Mesenchymal stem cell (in vitro differentiated cells and primary cell): ENCODE data around the gene CSGALNACT2.

ENCODE experiments used
- DNase-seq: peaks from one replicate; pipeline ENCODE4 v3.0.0-alpha.2; 2013
- H2AFZ ChIP-seq: one replicate; pipeline ENCODE4 v1.6.1; 2013; ENCODE audit warnings: low read depth, mild to moderate bottlenecking, control low read depth, inconsistent platforms, low read length, moderate library complexity
- H2AK5ac ChIP-seq: 2 replicates; pipeline ENCODE4 v1.6.1; 2013; ENCODE audit warnings: low read length, moderate library complexity, mild to moderate bottlenecking, inconsistent platforms; ENCODE audit not compliant: severe bottlenecking
- H2BK120ac ChIP-seq: one replicate; pipeline ENCODE4 v1.6.1; 2013; ENCODE audit warnings: low read depth, mild to moderate bottlenecking, inconsistent platforms, low read length, moderate library complexity
- H2BK12ac ChIP-seq, 2 experiments: one replicate each; pipeline ENCODE4 v1.6.1; 2013; ENCODE audit warnings: inconsistent platforms in 2 of 2, low read length in 2 of 2, mild to moderate bottlenecking in 2 of 2, moderate library complexity in 2 of 2, control low read depth in 1 of 2
- H2BK15ac ChIP-seq: one replicate; pipeline ENCODE4 v1.6.1; 2013; ENCODE audit warnings: mild to moderate bottlenecking, low read depth, inconsistent platforms; ENCODE audit not compliant: poor library complexity, severe bottlenecking
- H2BK5ac ChIP-seq: 2 replicates; pipeline ENCODE4 v1.6.1; 2013; ENCODE audit warnings: low read depth, mild to moderate bottlenecking, low read length, control low read depth, inconsistent platforms; ENCODE audit not compliant: poor library complexity, severe bottlenecking
- H3K14ac ChIP-seq, 2 experiments: one replicate each; pipeline ENCODE4 v1.6.1; 2013; ENCODE audit warnings: inconsistent platforms in 2 of 2, low read length in 2 of 2, control low read depth in 1 of 2, mild to moderate bottlenecking in 1 of 2, moderate library complexity in 1 of 2
- H3K18ac ChIP-seq, 2 experiments: one replicate each; pipeline ENCODE4 v1.6.1; 2013; ENCODE audit warnings: inconsistent platforms in 2 of 2, low read length in 2 of 2, control low read depth in 1 of 2, low read depth in 1 of 2, mild to moderate bottlenecking in 1 of 2
- H3K23ac ChIP-seq, 2 experiments: one replicate each; pipeline ENCODE4 v1.6.1; 2013; ENCODE audit warnings: inconsistent platforms in 2 of 2, low read length in 2 of 2, mild to moderate bottlenecking in 2 of 2, moderate library complexity in 2 of 2, control low read depth in 1 of 2
- H3K27ac ChIP-seq: 2 replicates; pipeline ENCODE4 v1.5.1; 2013; ENCODE audit warnings: mild to moderate bottlenecking, moderate library complexity, low read length, control low read depth, inconsistent platforms; ENCODE audit not compliant: poor library complexity, severe bottlenecking
- H3K27me3 ChIP-seq, 2 experiments: 2 replicates each; pipeline versions ENCODE4 v1.6.1 to v1.7.0; 2013; ENCODE audit warnings: low read length in 2 of 2, mild to moderate bottlenecking in 2 of 2, moderate library complexity in 2 of 2, control low read depth in 1 of 2, inconsistent platforms in 1 of 2; ENCODE audit not compliant: control insufficient read depth in 1 of 2, insufficient read depth in 1 of 2
- H3K36me3 ChIP-seq, 2 experiments: 2 replicates each; pipeline versions ENCODE4 v1.6.1 to v1.7.0; 2013; ENCODE audit warnings: low read length in 2 of 2, control low read depth in 1 of 2, inconsistent platforms in 1 of 2, low read depth in 1 of 2, mild to moderate bottlenecking in 1 of 2; ENCODE audit not compliant: insufficient read depth in 2 of 2, control insufficient read depth in 1 of 2
- H3K4ac ChIP-seq, 2 experiments: one replicate each; pipeline ENCODE4 v1.6.1; 2013; ENCODE audit warnings: inconsistent platforms in 2 of 2, low read length in 2 of 2, mild to moderate bottlenecking in 2 of 2, moderate library complexity in 2 of 2, control low read depth in 1 of 2, low read depth in 1 of 2
- H3K4me1 ChIP-seq: 2 replicates; pipeline ENCODE4 v1.6.1; 2013; ENCODE audit warnings: low read depth, low read length, control low read depth; ENCODE audit not compliant: control insufficient read depth, insufficient read depth
- H3K4me2 ChIP-seq: 2 replicates; pipeline ENCODE4 v1.6.1; 2013; ENCODE audit warnings: low read length, mild to moderate bottlenecking, inconsistent platforms; ENCODE audit not compliant: poor library complexity, severe bottlenecking
- H3K4me3 ChIP-seq, 2 experiments: 2 replicates each; pipeline versions ENCODE4 v1.5.1 to v1.7.0; 2013; ENCODE audit warnings: low read length in 2 of 2, mild to moderate bottlenecking in 2 of 2, control low read depth in 1 of 2, low read depth in 1 of 2; ENCODE audit not compliant: insufficient read depth in 1 of 2
- H3K79me1 ChIP-seq: replicated peaks from 2 replicates; pipeline ENCODE4 v1.6.1; 2013; ENCODE audit warnings: mild to moderate bottlenecking, control low read depth, low read length, inconsistent platforms; ENCODE audit not compliant: poor library complexity, severe bottlenecking
- H3K9ac ChIP-seq: 2 replicates; pipeline ENCODE4 v1.7.0; 2013; ENCODE audit warnings: mild to moderate bottlenecking, low read length, moderate library complexity
- H3K9me3 ChIP-seq: 2 replicates; pipeline ENCODE4 v1.7.0; 2013; ENCODE audit warnings: mild to moderate bottlenecking, low read length; ENCODE audit not compliant: control insufficient read depth
- H4K8ac ChIP-seq: one replicate; pipeline ENCODE4 v1.6.1; 2013; ENCODE audit warnings: inconsistent platforms, mild to moderate bottlenecking, low read length, moderate library complexity
- H4K91ac ChIP-seq: one replicate; pipeline ENCODE4 v1.6.1; 2013; ENCODE audit warnings: mild to moderate bottlenecking, low read length, inconsistent platforms
- WGBS: methylation state at CpG from one replicate; pipeline ENCODE4 v1.1.7; 2013; ENCODE audit warnings: mixed read lengths; 5-methylcytosine and 5-hydroxymethylcytosine counted together

The CSGALNACT2 gene

DNA sequence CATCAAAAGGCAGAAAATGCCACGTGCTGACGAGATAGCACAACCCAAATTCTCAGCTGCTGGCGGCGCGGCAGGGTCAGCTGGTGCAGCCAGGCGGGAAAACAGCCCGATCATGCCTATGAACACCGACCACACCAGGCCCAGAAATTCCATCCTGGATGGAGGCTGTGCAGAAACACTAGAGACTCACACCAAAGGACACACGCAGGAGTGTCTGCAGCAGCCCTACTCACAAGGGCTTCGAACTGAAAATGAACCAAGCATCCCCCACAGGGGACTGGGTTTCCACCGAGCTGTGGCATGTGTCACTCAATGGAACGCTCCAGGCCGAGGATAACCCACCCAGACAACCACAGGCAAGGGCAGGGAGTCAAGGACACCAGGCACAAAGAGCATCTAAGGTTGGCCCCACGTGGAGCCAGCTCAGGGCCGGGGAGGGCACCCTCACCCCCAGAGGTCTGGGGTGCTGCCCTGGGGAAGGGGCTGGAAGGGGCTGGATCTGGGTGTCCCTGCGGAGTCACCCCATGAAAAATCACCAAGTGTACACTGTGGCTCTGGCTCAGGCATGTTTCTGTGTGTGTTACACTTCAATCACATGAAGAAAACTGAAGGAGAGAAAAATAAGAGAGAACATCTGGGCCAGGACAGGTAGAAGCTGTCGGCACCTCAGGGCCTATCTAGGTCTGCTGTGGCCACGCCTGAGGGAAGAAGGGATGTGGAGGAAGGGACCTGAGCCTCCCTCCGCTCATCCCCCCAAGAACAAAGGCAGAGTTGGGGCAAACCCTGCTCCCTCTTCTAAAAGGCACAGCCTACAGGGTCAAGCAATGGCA lies 95.6 kb downstream of the CSGALNACT2 start:
- Histone ChIP-seq H3K9me3 (no peaks in the 10 kb centered on the region), H3K27me3 (peaks cover 54 to 70% of the 10 kb centered on the region in 2 experiments), H3K36me3 (no peaks in the 10 kb centered on the region), H4K91ac (no peak overlapping the region), H2AK5ac (no peak overlapping the region), H3K4me1 (peaks cover 11% of the 10 kb centered on the region), H3K79me1 (no peaks in the 10 kb centered on the region), H2BK5ac (no peak overlapping the region), H3K9ac (no peak overlapping the region), H2BK12ac (no peak overlapping the region), H4K8ac (no peak overlapping the region), H3K4me2 (no peak overlapping the region), H2BK15ac (no peak overlapping the region), H3K23ac (no peak overlapping the region), H3K27ac (no peak overlapping the region), H2BK120ac (no peak overlapping the region), H3K4ac (no peak overlapping the region), H2AFZ (no peak overlapping the region), H3K18ac (no peak overlapping the region), H3K14ac (no peak overlapping the region), H3K4me3 (no peak overlapping the region)
- 80% methylated on average over 18 of the region's 19 CpGs for WGBS
- DNase-seq, result no peak

- Histone ChIP-seq H3K27ac (no peak overlapping the region), H2BK15ac (no peak overlapping the region), H3K9me3 (peaks cover 2% of the 10 kb centered on the region), H3K27me3 (peaks cover 51 to 70% of the 10 kb centered on the region in 2 experiments), H4K8ac (no peak overlapping the region), H3K4me3 (no peak overlapping the region), H3K9ac (no peak overlapping the region), H2BK120ac (no peak overlapping the region), H3K79me1 (no peaks in the 10 kb centered on the region), H3K36me3 (no peaks in the 10 kb centered on the region), H3K23ac (no peak overlapping the region), H3K14ac (no peak overlapping the region), H3K4ac (no peak overlapping the region), H3K18ac (no peak overlapping the region), H2BK5ac (no peak overlapping the region), H4K91ac (no peak overlapping the region), H2AFZ (no peak overlapping the region), H2AK5ac (no peak overlapping the region), H3K4me2 (no peak overlapping the region), H3K4me1 (peaks cover 4% of the 10 kb centered on the region), H2BK12ac (no peak overlapping the region)
- no peak for DNase-seq
- 76% methylated on average over 9 of the region's 9 CpGs for WGBS
Measured at GRCh38 chr10:43234471-43235041, 96.3 kb downstream of the CSGALNACT2 start.
